Retinal pigment epithelial cell (primary cell): Measurements from ENCODE around the gene FAAP20.

Experiments used
- DNase-seq: peaks from one replicate; pipeline ENCODE4 v3.0.0-alpha.2; 2010; ENCODE audit warnings: low read depth
- H3K4me3 ChIP-seq: 2 replicates; pipeline ENCODE4 v1.5.1; 2011; ENCODE audit warnings: mild to moderate bottlenecking, low read length, control low read depth, moderate library complexity
- TF ChIP-seq, protein P1 (sequence below): conservative IDR thresholded peaks from 2 replicates; pipeline ENCODE4 v1.5.1; 2011; ENCODE audit warnings: low read depth, low read length, control low read depth, inconsistent platforms

FAAP20 gene

DNA sequence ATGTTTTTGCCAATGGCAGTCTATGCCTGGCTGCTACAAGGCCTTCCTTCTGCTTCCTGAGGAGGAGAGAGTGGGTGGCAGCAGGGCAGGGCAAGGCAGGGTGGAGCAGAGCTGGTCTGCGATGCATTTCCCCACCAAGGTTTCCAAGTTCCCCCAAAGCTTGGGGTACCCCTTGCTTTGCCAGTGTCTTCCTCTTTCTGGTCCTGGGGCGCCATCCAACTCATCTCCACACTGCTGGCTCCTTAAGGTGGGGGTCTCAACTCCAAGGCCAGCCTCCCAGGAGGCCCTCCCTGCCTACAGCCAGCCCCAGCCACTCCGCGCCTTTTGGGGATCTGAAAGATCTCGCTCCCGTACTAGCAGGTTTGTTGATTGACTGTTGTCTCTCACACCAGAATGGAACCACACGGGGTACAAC is 29.6 kb upstream of the FAAP20 start:
- H3K4me3 ChIP-seq = no peak overlapping the region
- no peak for DNase-seq

DNA sequence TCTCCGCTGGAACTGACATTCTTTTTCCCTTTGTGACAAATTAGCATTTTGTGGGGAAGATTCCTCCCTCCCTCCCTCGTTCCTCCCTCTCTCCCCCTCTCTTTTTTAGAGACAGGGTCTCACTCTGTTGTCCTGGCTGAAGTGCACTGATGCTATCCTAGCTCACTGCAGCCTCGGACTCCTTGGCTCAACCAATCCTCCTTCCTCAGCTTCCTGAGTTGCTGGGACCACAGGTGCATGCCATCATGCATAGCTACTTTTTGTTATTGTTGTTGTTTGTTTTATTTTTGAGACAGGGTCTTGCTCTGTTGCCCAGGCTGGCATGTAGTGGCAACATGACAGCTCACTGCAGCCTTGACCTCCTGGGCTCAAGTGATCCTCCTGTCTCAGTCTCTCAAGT is 26.7 kb upstream of the FAAP20 start:
- no peak overlapping the region for H3K4me3 ChIP-seq
- TF ChIP-seq, protein P1, sequence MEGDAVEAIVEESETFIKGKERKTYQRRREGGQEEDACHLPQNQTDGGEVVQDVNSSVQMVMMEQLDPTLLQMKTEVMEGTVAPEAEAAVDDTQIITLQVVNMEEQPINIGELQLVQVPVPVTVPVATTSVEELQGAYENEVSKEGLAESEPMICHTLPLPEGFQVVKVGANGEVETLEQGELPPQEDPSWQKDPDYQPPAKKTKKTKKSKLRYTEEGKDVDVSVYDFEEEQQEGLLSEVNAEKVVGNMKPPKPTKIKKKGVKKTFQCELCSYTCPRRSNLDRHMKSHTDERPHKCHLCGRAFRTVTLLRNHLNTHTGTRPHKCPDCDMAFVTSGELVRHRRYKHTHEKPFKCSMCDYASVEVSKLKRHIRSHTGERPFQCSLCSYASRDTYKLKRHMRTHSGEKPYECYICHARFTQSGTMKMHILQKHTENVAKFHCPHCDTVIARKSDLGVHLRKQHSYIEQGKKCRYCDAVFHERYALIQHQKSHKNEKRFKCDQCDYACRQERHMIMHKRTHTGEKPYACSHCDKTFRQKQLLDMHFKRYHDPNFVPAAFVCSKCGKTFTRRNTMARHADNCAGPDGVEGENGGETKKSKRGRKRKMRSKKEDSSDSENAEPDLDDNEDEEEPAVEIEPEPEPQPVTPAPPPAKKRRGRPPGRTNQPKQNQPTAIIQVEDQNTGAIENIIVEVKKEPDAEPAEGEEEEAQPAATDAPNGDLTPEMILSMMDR = no peak
- DNase-seq = no peak

More for the DNA sequence above, 29.6 kb upstream of the FAAP20 start:
- TF ChIP-seq, protein P1 = no peak

DNA sequence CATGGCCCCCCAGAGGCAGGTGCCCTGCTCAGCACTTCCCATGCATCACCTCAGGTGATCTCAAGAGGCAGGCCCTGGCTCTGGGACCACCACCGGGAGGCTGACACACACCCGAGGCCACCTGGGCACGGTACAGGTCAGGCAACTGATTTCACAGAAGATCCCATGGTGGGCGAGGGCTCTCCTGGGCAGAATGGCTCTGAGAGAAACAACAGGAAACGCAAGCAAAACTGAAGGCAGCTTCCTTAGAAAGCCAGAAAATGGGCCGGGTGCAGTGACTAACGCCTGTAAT is 22.1 kb upstream of the FAAP20 start:
- TF ChIP-seq, protein P1 = no peak

DNA sequence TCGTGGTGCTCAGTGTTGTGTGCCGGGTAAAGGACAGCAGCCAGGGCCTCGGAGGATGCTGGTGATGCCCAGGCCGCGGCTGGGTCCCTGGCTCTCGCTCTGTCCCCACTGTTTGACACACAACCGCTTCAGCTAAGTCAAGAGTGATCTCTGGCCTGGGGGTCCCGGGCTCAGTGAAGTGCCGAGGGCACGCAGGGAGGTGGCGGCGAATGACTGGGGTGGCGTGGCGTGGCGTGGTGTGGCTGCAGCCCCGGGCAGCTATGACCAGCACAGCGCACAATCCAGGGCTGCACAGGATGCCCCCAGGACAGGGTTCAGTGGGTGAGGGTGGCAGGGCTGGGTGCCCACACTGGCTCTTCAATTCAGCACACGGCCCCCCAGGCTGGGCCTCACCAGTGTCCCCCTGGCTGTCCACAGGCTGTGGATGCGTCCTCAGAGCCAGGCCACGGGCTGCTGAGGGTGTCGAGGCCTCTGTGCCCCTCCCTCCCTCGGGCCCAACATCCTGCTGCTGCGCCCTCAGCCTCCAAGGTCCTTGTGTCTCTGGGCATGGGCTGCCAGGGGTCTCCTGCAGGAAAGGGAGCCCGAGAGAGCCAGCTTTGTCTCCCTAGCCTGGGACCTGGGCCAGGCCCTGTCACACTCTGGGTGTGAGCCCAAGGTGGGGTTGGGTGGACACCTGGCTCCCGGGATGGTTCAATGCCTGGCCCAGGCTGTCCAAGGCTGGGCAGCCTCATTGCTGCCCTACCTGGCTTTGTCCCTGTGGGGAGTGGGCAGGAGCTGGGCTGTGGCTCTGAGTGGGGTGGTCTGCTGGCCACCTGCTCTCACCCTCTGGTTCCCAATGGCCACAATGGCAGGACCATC is 21.6 kb upstream of the FAAP20 start:
- no peak overlapping the region for H3K4me3 ChIP-seq
- TF ChIP-seq, protein P1 = no peak
- DNase-seq = no peak

More for the DNA sequence above, 22.1 kb upstream of the FAAP20 start:
- no peak for DNase-seq
- no peak overlapping the region for H3K4me3 ChIP-seq

DNA sequence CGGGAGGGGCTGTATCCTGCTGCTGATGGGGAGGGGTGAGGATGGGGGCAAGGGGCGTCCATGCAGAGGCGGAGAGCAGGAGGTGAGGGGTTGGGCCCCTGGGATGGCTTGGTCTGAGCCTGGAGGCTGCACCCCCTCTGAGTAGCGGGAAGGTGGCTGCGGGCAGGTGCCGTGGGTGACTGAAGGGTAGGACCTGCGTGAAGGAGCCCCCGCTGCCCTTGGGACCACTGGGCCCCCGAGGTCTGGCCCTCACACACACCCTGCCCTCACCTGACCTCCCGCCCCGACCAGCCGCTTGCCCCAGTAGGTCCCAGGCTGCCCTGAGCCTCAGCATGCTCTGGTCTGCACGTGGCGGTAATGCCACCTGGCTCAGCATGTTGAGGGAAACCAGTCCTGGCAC is 20.8 kb upstream of the FAAP20 start:
- TF ChIP-seq, protein P1 = no peak
- no peak overlapping the region for H3K4me3 ChIP-seq
- no peak for DNase-seq

DNA sequence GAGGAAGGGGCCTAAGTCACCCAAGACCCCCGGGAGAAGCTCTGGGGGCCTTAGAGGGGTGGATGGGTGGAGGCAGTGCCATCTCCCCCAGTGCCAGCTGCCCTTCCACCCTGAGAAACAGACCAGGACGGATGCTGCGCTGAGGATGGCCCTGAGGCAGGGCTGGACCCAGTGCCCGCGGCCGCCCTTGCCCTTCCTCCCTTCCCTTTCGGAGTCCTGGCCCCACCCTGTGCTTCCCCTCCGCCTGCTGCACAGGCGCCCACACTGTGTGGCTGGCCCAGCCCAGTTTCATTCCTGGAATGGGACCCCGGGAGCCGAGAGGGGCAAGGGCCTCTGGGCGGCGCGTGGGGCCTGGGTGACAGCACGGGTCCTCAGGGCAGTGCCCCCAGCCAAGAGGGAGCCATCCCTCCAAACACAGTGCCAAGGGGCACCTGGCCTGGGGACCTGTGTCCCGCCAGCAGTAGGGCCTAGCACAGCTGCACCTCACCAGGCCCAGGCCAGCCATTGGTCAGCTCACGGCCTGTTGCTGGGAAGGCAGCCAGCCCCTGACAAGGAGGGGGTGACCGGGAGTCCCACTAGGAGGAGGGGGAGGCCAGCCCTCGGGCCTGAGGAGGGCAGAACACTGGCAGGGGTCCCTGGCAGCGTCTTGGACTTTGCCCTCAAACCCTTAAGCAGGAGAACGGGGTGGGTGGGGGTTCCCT is 20.1 kb upstream of the FAAP20 start:
- no peak overlapping the region for H3K4me3 ChIP-seq
- TF ChIP-seq, protein P1 = no peak
- DNase-seq = no peak
